Hepatocyte (in vitro differentiated cells): Measurements from ENCODE around the gene CELA2B. TPM values are rescaled to one million over a fixed set of nuclear protein-coding genes. Genes with fewer than 3 reads are reported as not detected.
"Not testable (repeated sequence)": the region's sequence is repeated elsewhere in the genome, so short reads cannot be mapped to it uniquely, and the experiment has no call there.

Source experiments
- DNase-seq: peaks from one replicate; pipeline ENCODE4 v3.0.0-alpha.2; 2016; ENCODE audit warnings: low spot score
- H2AFZ ChIP-seq: fragments of 200-600 bp; sonication (generic); 2 replicates; pipeline ENCODE4 v1.6.0; 2016; ENCODE audit warnings: antibody characterized with exemption, mild to moderate bottlenecking
- H3K27ac ChIP-seq: fragments of 200-600 bp; sonication (generic); 2 replicates; pipeline ENCODE4 v1.5.1; 2016; ENCODE audit warnings: mild to moderate bottlenecking
- H3K27me3 ChIP-seq: fragments of 200-600 bp; sonication (generic); 2 replicates; pipeline ENCODE4 v1.6.1; 2016
- H3K36me3 ChIP-seq: fragments of 200-600 bp; sonication (generic); replicated peaks from 2 replicates; pipeline ENCODE4 v1.5.1; 2016; ENCODE audit warnings: low read depth; ENCODE audit not compliant: insufficient read depth
- H3K4me1 ChIP-seq: fragments of 200-600 bp; sonication (generic); 2 replicates; pipeline ENCODE4 v1.5.1; 2016; ENCODE audit warnings: mild to moderate bottlenecking, moderate library complexity; ENCODE audit not compliant: insufficient read depth
- H3K4me2 ChIP-seq: fragments of 200-600 bp; sonication (generic); 2 replicates; pipeline ENCODE4 v1.6.0; 2016
- H3K4me3 ChIP-seq: fragments of 200-600 bp; sonication (generic); 2 replicates; pipeline ENCODE4 v1.5.1; 2016; ENCODE audit warnings: mild to moderate bottlenecking
- H3K79me2 ChIP-seq: fragments of 200-600 bp; sonication (generic); 2 replicates; pipeline ENCODE4 v1.6.0; 2017; ENCODE audit warnings: mild to moderate bottlenecking
- H3K9me2 ChIP-seq: fragments of 200-600 bp; sonication (generic); replicated peaks from 2 replicates; pipeline ENCODE4 v1.6.0; 2017; ENCODE audit warnings: mild to moderate bottlenecking; ENCODE audit not compliant: insufficient read depth
- H3K9me3 ChIP-seq: fragments of 200-600 bp; sonication (generic); 2 replicates; pipeline ENCODE4 v1.5.1; 2016; ENCODE audit warnings: low read depth, mild to moderate bottlenecking
- H4K20me1 ChIP-seq: fragments of 200-600 bp; sonication (generic); 2 replicates; pipeline ENCODE4 v1.6.0; 2016; ENCODE audit warnings: mild to moderate bottlenecking; ENCODE audit not compliant: insufficient read depth, poor library complexity, severe bottlenecking
- EZH2 ChIP-seq: fragments of 200-600 bp; sonication (generic); IDR thresholded peaks from 2 replicates; pipeline ENCODE4 v1.6.1; 2016; ENCODE audit warnings: antibody characterized with exemption, mild to moderate bottlenecking, borderline replicate concordance
- EZH2phosphoT487 ChIP-seq: fragments of 200-600 bp; sonication (generic); IDR thresholded peaks from one replicate; pipeline ENCODE4 v1.6.1; 2018; ENCODE audit warnings: antibody characterized with exemption, mild to moderate bottlenecking, low read depth, moderate library complexity; ENCODE audit not compliant: unreplicated experiment, severe bottlenecking
- WGBS: methylation state at CpG from one replicate; pipeline ENCODE4 v1.1.6; 2016; ENCODE audit warnings: low lambda C conversion rate; ENCODE audit errors: missing lambda C conversion rate; 5-methylcytosine and 5-hydroxymethylcytosine counted together
- polyA plus RNA-seq: library from polyadenylated mRNA; unstranded; fragments of >200 nt; fragmentation: Nextera tagmentation; extraction: Ambion mirVana; gene quantifications from 2 replicates; pipeline ENCODE4 v1.2.1, GENCODE V29; 2016
- total RNA-seq: library from RNA; depleted of rRNA; stranded (reverse); fragments of >200 nt; gene quantifications from 2 replicates; pipeline ENCODE4 v1.2.3, GENCODE V29; 2014
- TF ChIP-seq, protein P1 (sequence below): fragments of 200-600 bp; sonication (generic); IDR thresholded peaks from 2 replicates; pipeline ENCODE4 v1.5.1; 2016; ENCODE audit warnings: antibody characterized with exemption, mild to moderate bottlenecking; ENCODE audit not compliant: poor library complexity

CELA2B gene
- total and polyA plus RNA-seq, 2 experiments from 2014 or later, result 0.73 to 1.4 TPM

DNA sequence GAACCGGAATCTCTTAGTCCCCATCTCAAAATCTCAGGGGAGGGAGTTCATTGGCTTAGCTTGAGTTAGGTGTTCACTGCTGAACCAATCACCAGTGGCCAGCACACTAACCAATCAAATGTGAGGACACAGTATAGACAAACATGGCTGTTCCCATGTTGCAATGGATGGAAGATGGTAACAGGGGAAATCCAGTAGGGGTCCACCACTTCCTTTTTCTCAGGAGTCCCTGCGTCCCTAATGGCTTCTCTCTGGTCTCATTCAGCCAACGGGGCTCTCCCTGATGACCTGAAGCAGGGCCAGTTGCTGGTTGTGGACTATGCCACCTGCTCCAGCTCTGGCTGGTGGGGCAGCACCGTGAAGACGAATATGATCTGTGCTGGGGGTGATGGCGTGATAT lies 9.7 kb downstream of the CELA2B start:
- 93% methylated on average over 6 of the region's 6 CpGs for WGBS
- TF ChIP-seq, protein P1, sequence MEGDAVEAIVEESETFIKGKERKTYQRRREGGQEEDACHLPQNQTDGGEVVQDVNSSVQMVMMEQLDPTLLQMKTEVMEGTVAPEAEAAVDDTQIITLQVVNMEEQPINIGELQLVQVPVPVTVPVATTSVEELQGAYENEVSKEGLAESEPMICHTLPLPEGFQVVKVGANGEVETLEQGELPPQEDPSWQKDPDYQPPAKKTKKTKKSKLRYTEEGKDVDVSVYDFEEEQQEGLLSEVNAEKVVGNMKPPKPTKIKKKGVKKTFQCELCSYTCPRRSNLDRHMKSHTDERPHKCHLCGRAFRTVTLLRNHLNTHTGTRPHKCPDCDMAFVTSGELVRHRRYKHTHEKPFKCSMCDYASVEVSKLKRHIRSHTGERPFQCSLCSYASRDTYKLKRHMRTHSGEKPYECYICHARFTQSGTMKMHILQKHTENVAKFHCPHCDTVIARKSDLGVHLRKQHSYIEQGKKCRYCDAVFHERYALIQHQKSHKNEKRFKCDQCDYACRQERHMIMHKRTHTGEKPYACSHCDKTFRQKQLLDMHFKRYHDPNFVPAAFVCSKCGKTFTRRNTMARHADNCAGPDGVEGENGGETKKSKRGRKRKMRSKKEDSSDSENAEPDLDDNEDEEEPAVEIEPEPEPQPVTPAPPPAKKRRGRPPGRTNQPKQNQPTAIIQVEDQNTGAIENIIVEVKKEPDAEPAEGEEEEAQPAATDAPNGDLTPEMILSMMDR, result no peak
- DNase-seq, result no peak
- H4K20me1 ChIP-seq, result no peaks in the 10 kb centered on the region
- no peaks in the 10 kb centered on the region for H3K36me3 ChIP-seq
- H3K4me3 ChIP-seq, result no peak overlapping the region
- no peaks in the 10 kb centered on the region for H3K9me3 ChIP-seq
- no peak overlapping the region for H2AFZ ChIP-seq
- H3K4me1 ChIP-seq, result no peaks in the 10 kb centered on the region
- no peaks in the 10 kb centered on the region for H3K9me2 ChIP-seq
- H3K79me2 ChIP-seq, result no peaks in the 10 kb centered on the region
- no peak overlapping the region for H3K27ac ChIP-seq
- H3K27me3 ChIP-seq, result no peaks in the 10 kb centered on the region
- H3K4me2 ChIP-seq, result no peak overlapping the region

DNA sequence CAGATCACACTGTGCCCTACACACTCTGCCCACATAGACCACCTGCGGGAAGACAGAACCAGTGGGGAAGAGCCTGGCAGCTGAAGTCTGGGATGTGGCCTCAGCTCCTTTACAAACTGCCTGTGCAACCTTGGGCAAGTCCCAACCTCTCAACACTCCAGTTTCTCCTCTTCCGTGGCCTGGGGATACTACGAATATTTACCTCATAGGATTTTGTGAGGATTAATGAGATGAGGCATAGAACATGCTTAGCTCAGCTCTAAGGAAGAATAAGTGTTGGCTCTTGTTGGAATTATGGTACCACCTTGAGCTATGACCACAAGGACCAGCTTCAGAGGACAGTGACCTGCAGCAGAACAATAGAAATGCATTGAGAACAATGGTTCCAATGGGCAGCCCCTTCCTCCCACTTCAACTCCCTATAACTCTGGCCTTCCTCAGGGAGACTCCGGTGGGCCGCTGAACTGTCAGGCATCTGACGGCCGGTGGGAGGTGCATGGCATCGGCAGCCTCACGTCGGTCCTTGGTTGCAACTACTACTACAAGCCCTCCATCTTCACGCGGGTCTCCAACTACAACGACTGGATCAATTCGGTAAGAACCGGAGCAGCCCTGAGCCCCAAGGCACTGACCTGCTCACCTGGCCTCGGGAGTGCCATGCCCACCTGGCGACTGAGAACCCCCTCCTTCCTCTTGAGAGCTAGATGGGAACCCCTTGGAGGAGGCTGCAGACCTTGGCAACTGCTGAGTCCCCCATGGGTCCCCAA lies 11.1 kb downstream of the CELA2B start:
- 97% methylated on average over 16 of the region's 17 CpGs for whole genome bisulfite sequencing
- H3K27ac ChIP-seq, DNase-seq, H4K20me1 ChIP-seq, H3K4me2 ChIP-seq, H2AFZ ChIP-seq, H3K4me1 ChIP-seq, H3K9me3 ChIP-seq, H3K27me3 ChIP-seq, H3K79me2 ChIP-seq, H3K36me3 ChIP-seq, H3K9me2 ChIP-seq, H3K4me3 ChIP-seq: not testable (repeated sequence)

DNA sequence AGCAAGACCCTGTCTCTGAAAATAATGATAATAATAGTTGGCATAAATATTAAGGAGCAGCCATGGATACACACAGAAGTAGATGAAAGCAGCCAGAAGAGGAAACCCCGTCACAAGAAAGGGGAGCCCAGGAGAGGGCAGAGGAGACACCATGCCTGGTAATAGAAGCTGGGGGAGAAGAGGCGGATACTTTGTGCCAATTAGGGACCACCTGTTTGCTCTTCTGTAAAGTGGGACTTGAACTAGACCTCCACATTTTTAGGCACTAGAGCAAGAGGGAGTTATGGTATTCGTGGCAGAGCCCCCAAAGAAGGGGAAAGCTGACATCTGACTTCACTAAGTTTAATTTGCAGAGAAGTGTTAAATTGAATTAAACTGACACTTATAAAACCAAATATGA lies 12.5 kb downstream of the CELA2B start:
- no peaks in the 10 kb centered on the region for H3K9me2 ChIP-seq
- H3K79me2 ChIP-seq, result no peaks in the 10 kb centered on the region
- WGBS, result 93% methylated on average over 3 of the region's 3 CpGs
- no peak for DNase-seq
- H3K27ac ChIP-seq, result no peak overlapping the region
- H3K36me3 ChIP-seq, result no peaks in the 10 kb centered on the region
- no peaks in the 10 kb centered on the region for H3K9me3 ChIP-seq
- H4K20me1 ChIP-seq, result no peaks in the 10 kb centered on the region
- no peak overlapping the region for H3K4me2 ChIP-seq
- no peaks in the 10 kb centered on the region for H3K4me1 ChIP-seq
- no peaks in the 10 kb centered on the region for H3K27me3 ChIP-seq
- no peak overlapping the region for H3K4me3 ChIP-seq
- TF ChIP-seq, protein P1, result no peak
- TF ChIP-seq EZH2phosphoT487 (no peak), EZH2 (no peak)
- no peak overlapping the region for H2AFZ ChIP-seq

DNA sequence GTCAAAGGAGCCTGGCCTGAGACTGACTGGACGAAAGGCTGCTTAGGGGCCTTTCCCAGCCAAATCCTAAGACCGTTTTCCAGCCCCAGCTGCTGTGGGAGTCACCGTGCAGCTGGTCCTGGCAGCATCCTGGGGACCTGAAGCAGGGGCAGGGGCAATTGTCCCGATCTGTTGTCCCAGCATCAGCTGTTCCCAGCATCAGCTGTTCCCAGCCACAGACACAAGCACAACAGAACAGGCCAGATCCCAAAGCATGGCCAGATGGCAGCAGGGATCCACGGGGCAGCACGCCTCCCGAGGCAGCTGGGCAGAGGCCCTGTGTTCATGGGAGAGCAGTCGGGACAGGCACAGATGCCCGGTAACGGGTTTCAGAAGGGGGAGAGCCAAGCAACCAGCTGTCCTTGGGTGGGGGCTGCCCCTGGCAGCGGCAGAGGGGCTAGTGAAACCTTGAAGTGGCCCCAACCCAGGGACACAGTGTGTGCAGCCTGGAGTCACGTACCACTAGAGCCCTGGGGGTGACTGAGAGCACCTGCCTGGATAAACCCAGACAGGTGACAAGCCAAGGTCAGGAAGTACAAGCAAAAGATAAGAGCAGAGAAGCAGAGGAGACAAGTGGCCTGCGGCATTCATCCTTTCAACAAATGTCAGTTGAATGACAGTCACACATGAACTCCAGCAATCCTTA lies 13.3 kb downstream of the CELA2B start:
- no peak overlapping the region for H3K4me2 ChIP-seq
- no peak overlapping the region for H2AFZ ChIP-seq
- H3K9me2 ChIP-seq, result no peaks in the 10 kb centered on the region
- no peaks in the 10 kb centered on the region for H3K9me3 ChIP-seq
- no peaks in the 10 kb centered on the region for H3K79me2 ChIP-seq
- 85% methylated on average over 13 of the region's 13 CpGs for WGBS
- no peaks in the 10 kb centered on the region for H3K36me3 ChIP-seq
- TF ChIP-seq EZH2 (no peak), EZH2phosphoT487 (no peak)
- TF ChIP-seq, protein P1, result no peak
- DNase-seq, result no peak
- no peaks in the 10 kb centered on the region for H4K20me1 ChIP-seq
- H3K27me3 ChIP-seq, result no peaks in the 10 kb centered on the region
- H3K4me1 ChIP-seq, result no peaks in the 10 kb centered on the region
- no peak overlapping the region for H3K27ac ChIP-seq
- H3K4me3 ChIP-seq, result no peak overlapping the region

DNA sequence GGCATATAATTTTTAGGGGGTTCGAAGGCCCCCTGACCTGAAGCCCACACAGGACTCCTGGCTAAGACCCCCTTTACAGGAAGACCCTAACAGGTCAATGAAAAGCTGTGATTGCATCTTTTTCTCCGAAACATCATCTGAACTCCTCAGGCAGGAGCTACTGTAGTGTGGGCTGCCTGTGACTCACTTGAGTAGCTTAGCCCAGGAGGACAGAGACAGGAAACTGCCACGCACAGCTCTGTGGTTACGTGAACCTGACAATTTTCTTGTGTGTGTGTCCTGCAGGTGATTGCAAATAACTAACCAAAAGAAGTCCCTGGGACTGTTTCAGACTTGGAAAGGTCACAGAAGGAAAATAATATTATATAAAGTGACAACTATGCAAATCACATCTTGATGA lies 15.1 kb downstream of the CELA2B start:
- not testable (repeated sequence) for DNase-seq, H2AFZ ChIP-seq, H4K20me1 ChIP-seq, H3K4me3 ChIP-seq, H3K4me1 ChIP-seq, H3K4me2 ChIP-seq, H3K79me2 ChIP-seq, H3K36me3 ChIP-seq, H3K27me3 ChIP-seq, H3K27ac ChIP-seq, H3K9me3 ChIP-seq, H3K9me2 ChIP-seq
- WGBS, result 92% methylated on average over 4 of the region's 4 CpGs
